Subcutaneous abdominal adipose tissue (tissue), 5 donors: Measurements from ENCODE around the gene PLEKHG4B.
A peak's percentile ranks its signal among the peaks of the same experiment; 100 is the strongest.
"Not testable (repeated sequence)": the region's sequence is repeated elsewhere in the genome, so short reads cannot be mapped to it uniquely, and the experiment has no call there.

Experiments used
- H3K27ac ChIP-seq: one replicate; pipeline ENCODE4 v1.7.0; 2013; ENCODE audit warnings: low read depth, mild to moderate bottlenecking, inconsistent platforms, low read length, moderate library complexity
- H3K27me3 ChIP-seq, 5 donors: one replicate each; pipeline ENCODE4 v1.7.0; 2013; ENCODE audit warnings: low read length in 5 of 5, inconsistent platforms in 1 of 5; ENCODE audit not compliant: control insufficient read depth in 5 of 5, insufficient read depth in 4 of 5
- H3K36me3 ChIP-seq, 5 donors: one replicate each; pipeline ENCODE4 v1.7.0; 2013; ENCODE audit warnings: low read length in 5 of 5; ENCODE audit not compliant: control insufficient read depth in 5 of 5, insufficient read depth in 5 of 5
- H3K4me1 ChIP-seq, 5 donors: one replicate each; pipeline ENCODE4 v1.7.0; 2013; ENCODE audit warnings: low read length in 5 of 5, mild to moderate bottlenecking in 3 of 5, moderate library complexity in 1 of 5; ENCODE audit not compliant: control insufficient read depth in 5 of 5, insufficient read depth in 5 of 5
- H3K4me3 ChIP-seq, 5 donors: one replicate each; pipeline ENCODE4 v1.7.0; 2013; ENCODE audit warnings: low read length in 5 of 5, low read depth in 1 of 5
- H3K9ac ChIP-seq, 5 donors: one replicate each; pipeline ENCODE4 v1.7.0; 2013; ENCODE audit warnings: low read length in 5 of 5, mild to moderate bottlenecking in 4 of 5, moderate library complexity in 3 of 5
- H3K9me3 ChIP-seq, 5 donors: one replicate each; pipeline ENCODE4 v1.7.0; 2013; ENCODE audit warnings: low read length in 5 of 5; ENCODE audit not compliant: control insufficient read depth in 5 of 5
- donor health status: healthy.
- donor health status: healthy.
- donor health status: healthy.
- donor health status: healthy.
- donor health status: healthy.

The PLEKHG4B gene

GRCh38 chr5:218457-219291 is 126.7 kb downstream of the PLEKHG4B start:
- Histone ChIP-seq H3K4me1 (peaks cover 2 to 40% (median 34%) of the 10 kb centered on the region in 5 donors), H3K36me3 (peaks cover 0 to 9% (median 5%) of the 10 kb centered on the region in 5 donors), H3K9me3 (no peaks in the 10 kb centered on the region), H3K9ac (peak overlapping the region; percentile 63 to 98 (median 95)), H3K27me3 (no peaks in the 10 kb centered on the region), H3K27ac (peak overlapping the region; percentile 84), H3K4me3 (peak overlapping the region; percentile 77 to 91 (median 88))

GRCh38 chr5:219460-219863 is 127.5 kb downstream of the PLEKHG4B start:
- Histone ChIP-seq H3K4me1 (peaks cover 2 to 40% (median 34%) of the 10 kb centered on the region in 5 donors), H3K36me3 (peaks cover 0 to 9% (median 5%) of the 10 kb centered on the region in 5 donors), H3K9me3 (no peaks in the 10 kb centered on the region), H3K4me3 (peak overlapping the region; percentile 77 to 91 (median 88)), H3K27me3 (no peaks in the 10 kb centered on the region), H3K27ac (peak overlapping the region; percentile 84), H3K9ac (peak overlapping the region; percentile 63 to 98 (median 95))

- peak overlapping the region; percentile 84 for H3K27ac ChIP-seq
- peaks cover 0 to 14% (median 11%) of the 10 kb centered on the region in 5 donors for H3K36me3 ChIP-seq
- no peaks in the 10 kb centered on the region for H3K27me3 ChIP-seq
- peak overlapping the region; percentile 44 to 98 (median 95) for H3K9ac ChIP-seq
- no peaks in the 10 kb centered on the region for H3K9me3 ChIP-seq
- H3K4me1 ChIP-seq: peaks cover 2 to 40% (median 34%) of the 10 kb centered on the region in 5 donors
- peak overlapping the region; percentile 77 to 91 (median 88) for H3K4me3 ChIP-seq
Measured at GRCh38 chr5:219991-220390, 128.0 kb downstream of the PLEKHG4B start.

DNA sequence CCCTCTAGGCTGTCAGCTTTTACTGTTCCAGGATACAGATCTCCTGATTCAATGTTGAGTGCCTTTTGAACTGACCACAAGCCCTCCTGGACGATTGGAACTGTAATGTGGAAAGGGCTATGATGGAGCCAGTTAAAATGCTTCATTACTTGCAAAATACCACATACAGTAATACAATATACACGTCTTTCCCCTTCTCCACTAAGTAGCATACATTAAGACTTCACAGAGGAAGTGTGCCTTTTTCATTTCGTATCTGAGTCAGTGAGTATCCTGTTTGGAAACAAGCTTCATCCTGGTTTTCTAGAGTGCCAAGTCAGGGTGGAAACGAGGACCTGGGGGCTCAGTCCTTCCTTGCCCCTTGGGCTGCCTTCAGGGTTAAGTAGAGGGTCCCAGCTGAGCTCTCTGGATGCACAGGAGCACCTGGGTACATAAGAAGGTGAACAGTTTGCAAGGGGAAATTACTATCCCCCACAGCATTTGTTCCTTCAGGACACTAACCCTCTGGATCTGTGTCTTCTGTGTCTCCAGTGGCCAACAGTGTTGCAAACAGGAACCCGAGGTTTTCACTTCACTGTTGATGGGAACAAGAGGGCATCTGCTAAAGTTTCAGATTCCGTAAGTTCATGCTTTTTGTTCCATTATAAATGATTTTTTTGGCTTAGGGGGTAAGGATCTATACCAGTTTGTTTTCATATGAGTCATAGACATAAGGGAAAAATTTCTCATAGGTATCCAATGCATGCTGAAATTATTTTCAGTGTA is 131.2 kb downstream of the PLEKHG4B start:
- peaks cover 2 to 43% (median 38%) of the 10 kb centered on the region in 5 donors for H3K36me3 ChIP-seq
- not testable (repeated sequence) for H3K27ac ChIP-seq, H3K9ac ChIP-seq, H3K9me3 ChIP-seq, H3K4me3 ChIP-seq, H3K27me3 ChIP-seq
- H3K4me1 ChIP-seq: peaks cover 2 to 34% (median 31%) of the 10 kb centered on the region in 5 donors

DNA sequence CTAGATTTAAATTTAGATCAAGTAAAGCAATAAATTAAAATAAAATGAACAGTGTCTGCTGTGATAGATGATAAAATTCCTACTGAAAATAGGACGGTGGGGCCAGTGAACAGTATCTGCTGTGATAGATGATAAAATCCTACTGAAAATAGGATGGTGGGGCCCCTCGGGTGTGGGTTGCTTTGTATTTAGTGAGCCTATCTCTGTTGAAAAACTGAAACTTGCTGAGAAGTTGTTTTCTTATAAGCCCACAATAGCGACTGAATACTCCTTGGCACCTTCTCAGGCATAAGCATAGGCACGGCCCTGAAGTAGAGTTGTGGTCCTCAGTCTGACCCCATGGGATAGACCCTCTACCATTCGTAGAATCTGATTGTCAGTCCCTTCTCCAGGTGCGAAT is 131.8 kb downstream of the PLEKHG4B start:
- Histone ChIP-seq H3K4me3 (no peak overlapping the region), H3K4me1 (peaks cover 2 to 34% (median 31%) of the 10 kb centered on the region in 5 donors), H3K36me3 (peaks cover 7 to 49% (median 44%) of the 10 kb centered on the region in 5 donors), H3K9me3 (no peaks in the 10 kb centered on the region), H3K27ac (no peak overlapping the region), H3K27me3 (no peaks in the 10 kb centered on the region), H3K9ac (no peak overlapping the region)

DNA sequence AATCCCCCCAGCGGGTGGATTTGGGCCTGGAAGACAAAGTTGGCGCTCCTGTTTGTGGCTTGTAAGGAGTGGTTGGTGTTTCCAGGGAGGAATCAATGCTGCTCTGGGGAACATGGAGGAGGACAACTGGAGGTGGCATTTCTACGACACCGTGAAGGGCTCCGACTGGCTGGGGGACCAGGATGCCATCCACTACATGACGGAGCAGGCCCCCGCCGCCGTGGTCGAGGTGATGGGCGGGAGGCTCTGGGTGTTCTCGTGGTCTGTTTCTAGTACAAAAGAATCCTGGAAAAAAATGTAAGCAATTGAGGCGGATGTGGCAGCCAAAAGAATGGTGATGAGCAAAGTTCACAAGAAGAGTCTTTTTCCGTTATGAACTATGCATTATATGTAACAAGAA is 133.4 kb downstream of the PLEKHG4B start:
- H3K36me3 ChIP-seq: peaks cover 18 to 64% (median 58%) of the 10 kb centered on the region in 5 donors
- no peaks in the 10 kb centered on the region for H3K27me3 ChIP-seq

DNA sequence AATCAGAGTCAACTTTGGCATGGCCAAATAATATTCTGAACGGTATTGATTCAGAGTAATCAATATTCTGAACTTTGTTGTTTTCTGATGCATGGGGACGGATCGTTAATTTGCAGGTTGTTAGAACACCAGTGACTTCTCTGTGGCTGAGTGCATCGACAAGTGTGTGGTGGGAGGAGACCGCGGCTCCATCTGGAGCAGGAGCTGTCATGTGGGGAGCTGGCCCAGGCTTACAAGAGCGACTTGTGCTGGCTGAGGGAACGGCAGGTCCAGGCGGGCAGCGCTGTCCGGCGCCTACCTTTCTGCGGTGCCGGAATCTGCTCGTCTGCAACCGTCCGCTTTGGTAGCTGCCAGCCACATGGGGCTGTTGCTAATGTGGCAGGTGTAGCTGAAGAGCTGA is 135.4 kb downstream of the PLEKHG4B start:
- not testable (repeated sequence) for H3K27ac ChIP-seq, H3K9me3 ChIP-seq, H3K27me3 ChIP-seq, H3K9ac ChIP-seq, H3K4me1 ChIP-seq, H3K4me3 ChIP-seq
- H3K36me3 ChIP-seq: peaks cover 18 to 84% (median 78%) of the 10 kb centered on the region in 5 donors

More for the DNA sequence above, 133.4 kb downstream of the PLEKHG4B start:
- Histone ChIP-seq H3K9ac (no peak overlapping the region), H3K27ac (no peak overlapping the region), H3K4me3 (no peak overlapping the region), H3K9me3 (no peaks in the 10 kb centered on the region), H3K4me1 (peaks cover 0 to 18% (median 17%) of the 10 kb centered on the region in 5 donors)

- H3K27me3 ChIP-seq: no peaks in the 10 kb centered on the region
- H3K9me3 ChIP-seq: no peaks in the 10 kb centered on the region
- no peak overlapping the region for H3K4me3 ChIP-seq
- H3K27ac ChIP-seq: no peak overlapping the region
- no peaks in the 10 kb centered on the region for H3K4me1 ChIP-seq
- H3K9ac ChIP-seq: no peak overlapping the region
- peaks cover 18 to 98% (median 87%) of the 10 kb centered on the region in 5 donors for H3K36me3 ChIP-seq
Measured at GRCh38 chr5:228886-229285, 136.9 kb downstream of the PLEKHG4B start.

GRCh38 chr5:230711-231110 is 138.7 kb downstream of the PLEKHG4B start:
- Histone ChIP-seq H3K27me3 (no peaks in the 10 kb centered on the region), H3K4me3 (no peak overlapping the region), H3K9me3 (no peaks in the 10 kb centered on the region), H3K9ac (no peak overlapping the region), H3K4me1 (no peaks in the 10 kb centered on the region), H3K27ac (no peak overlapping the region), H3K36me3 (peaks cover 20 to 95% (median 84%) of the 10 kb centered on the region in 5 donors)

- H3K4me3 ChIP-seq: no peak overlapping the region
- no peaks in the 10 kb centered on the region for H3K4me1 ChIP-seq
- no peaks in the 10 kb centered on the region for H3K9me3 ChIP-seq
- peaks cover 20 to 95% (median 83%) of the 10 kb centered on the region in 5 donors for H3K36me3 ChIP-seq
- no peak overlapping the region for H3K27ac ChIP-seq
- no peaks in the 10 kb centered on the region for H3K27me3 ChIP-seq
- H3K9ac ChIP-seq: no peak overlapping the region
Measured at GRCh38 chr5:231661-232060, 139.7 kb downstream of the PLEKHG4B start.
